Subcutaneous abdominal adipose tissue (tissue), 5 donors: ENCODE data around the gene FAM72A.
"Not testable (repeated sequence)": the region's sequence is repeated elsewhere in the genome, so short reads cannot be mapped to it uniquely, and the experiment has no call there.

ENCODE experiments used
- H3K27ac ChIP-seq: one replicate; pipeline ENCODE4 v1.7.0; 2013; ENCODE audit warnings: low read depth, mild to moderate bottlenecking, inconsistent platforms, low read length, moderate library complexity
- H3K27me3 ChIP-seq, 5 donors: one replicate each; pipeline ENCODE4 v1.7.0; 2013; ENCODE audit warnings: low read length in 5 of 5, inconsistent platforms in 1 of 5; ENCODE audit not compliant: control insufficient read depth in 5 of 5, insufficient read depth in 4 of 5
- H3K36me3 ChIP-seq, 5 donors: one replicate each; pipeline ENCODE4 v1.7.0; 2013; ENCODE audit warnings: low read length in 5 of 5; ENCODE audit not compliant: control insufficient read depth in 5 of 5, insufficient read depth in 5 of 5
- H3K4me1 ChIP-seq, 5 donors: one replicate each; pipeline ENCODE4 v1.7.0; 2013; ENCODE audit warnings: low read length in 5 of 5, mild to moderate bottlenecking in 3 of 5, moderate library complexity in 1 of 5; ENCODE audit not compliant: control insufficient read depth in 5 of 5, insufficient read depth in 5 of 5
- H3K4me3 ChIP-seq, 5 donors: one replicate each; pipeline ENCODE4 v1.7.0; 2013; ENCODE audit warnings: low read length in 5 of 5, low read depth in 1 of 5
- H3K9ac ChIP-seq, 5 donors: one replicate each; pipeline ENCODE4 v1.7.0; 2013; ENCODE audit warnings: low read length in 5 of 5, mild to moderate bottlenecking in 4 of 5, moderate library complexity in 3 of 5
- H3K9me3 ChIP-seq, 5 donors: one replicate each; pipeline ENCODE4 v1.7.0; 2013; ENCODE audit warnings: low read length in 5 of 5; ENCODE audit not compliant: control insufficient read depth in 5 of 5
- donor health status: healthy.
- donor health status: healthy.
- donor health status: healthy.
- donor health status: healthy.
- donor health status: healthy.

FAM72A gene

DNA sequence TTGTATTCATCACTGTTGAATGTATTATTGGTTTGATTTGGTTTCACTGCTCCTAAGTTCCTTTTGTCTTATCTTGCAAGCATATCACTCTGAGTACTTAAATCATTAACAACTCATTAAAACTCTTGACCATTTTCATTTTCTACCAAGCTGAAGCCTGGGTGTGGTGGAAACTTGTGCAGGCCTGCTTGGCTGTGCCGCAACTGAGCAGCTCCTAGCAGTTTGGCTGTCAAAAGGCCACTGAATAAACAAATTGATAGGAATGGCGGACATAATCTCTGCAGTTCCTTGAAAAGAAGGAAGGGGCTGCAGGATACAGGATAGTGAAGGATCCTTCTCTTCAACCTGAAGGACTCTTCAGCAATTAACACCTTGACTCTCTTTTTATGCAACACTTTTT is 26.6 kb upstream of the FAM72A start:
- H3K4me3 ChIP-seq, H3K27me3 ChIP-seq, H3K4me1 ChIP-seq, H3K9me3 ChIP-seq, H3K9ac ChIP-seq, H3K36me3 ChIP-seq, H3K27ac ChIP-seq: not testable (repeated sequence)

DNA sequence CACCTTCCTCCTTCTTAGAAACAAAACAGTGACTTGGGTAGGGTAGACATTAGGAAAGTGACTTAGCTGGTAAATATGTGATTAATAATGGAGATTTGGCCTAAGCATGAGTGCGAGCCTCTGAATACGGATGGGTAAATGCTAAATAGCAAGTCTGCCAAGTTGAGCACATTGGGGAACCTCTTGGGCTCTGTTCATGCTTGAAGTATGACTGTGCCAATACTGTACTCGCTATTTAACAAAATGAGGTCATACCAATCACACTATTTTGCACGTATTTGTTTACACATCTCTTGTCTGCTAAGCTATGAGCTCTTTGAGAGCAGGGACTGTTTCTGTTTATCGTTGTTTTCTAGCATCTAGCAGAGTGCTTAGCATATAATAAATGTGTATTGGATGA is 24.2 kb upstream of the FAM72A start:
- H3K27ac ChIP-seq, H3K4me1 ChIP-seq, H3K9ac ChIP-seq, H3K27me3 ChIP-seq, H3K4me3 ChIP-seq, H3K36me3 ChIP-seq, H3K9me3 ChIP-seq: not testable (repeated sequence)

DNA sequence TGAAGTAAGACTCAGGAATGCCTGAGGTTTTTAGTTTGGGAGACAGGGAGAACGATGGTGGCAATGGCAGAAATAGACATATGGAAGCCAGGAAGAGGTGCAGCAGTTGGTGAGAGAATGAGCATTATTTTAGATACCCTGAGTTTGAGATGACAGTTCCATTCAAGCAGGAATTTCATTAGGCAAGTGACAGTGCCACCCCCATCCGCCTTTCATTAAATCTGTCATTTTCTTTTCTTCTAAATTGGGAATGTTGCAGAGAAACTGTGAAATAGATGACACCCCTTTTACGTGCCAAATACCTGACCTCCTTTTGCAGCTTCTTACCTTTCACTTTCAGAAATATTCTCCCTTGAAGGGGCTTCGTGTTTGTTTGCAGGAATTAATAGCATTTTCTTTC is 22.7 kb upstream of the FAM72A start:
- not testable (repeated sequence) for H3K4me1 ChIP-seq, H3K9me3 ChIP-seq, H3K4me3 ChIP-seq, H3K27me3 ChIP-seq, H3K36me3 ChIP-seq, H3K27ac ChIP-seq, H3K9ac ChIP-seq

DNA sequence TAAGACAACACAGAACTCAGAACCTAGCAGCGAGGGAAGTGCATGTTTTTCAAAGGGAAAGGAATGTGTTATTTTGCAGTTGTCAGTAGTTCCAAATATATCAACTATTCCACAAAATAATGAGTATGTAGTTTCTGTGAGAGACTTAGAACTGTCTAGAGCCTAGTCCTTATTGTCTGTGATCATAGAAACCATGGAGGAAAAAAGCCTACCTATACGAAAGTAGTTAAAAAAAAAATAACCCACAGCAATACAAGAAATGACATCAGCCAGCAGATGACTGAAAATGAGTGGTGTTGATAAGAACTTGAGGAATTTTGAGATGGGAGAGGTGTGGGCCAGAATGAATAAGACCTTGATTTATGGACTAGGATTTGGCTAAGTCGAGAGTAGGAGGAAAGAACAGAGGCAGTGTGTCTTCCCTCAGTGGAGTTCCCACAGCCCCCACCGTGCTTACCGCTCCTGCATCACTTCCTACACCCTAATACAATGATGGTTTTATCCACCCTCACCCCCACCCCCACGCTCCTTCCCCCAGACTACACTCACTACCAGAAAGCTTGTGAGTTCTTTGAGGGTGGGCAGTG is 21.6 kb upstream of the FAM72A start:
- not testable (repeated sequence) for H3K4me3 ChIP-seq, H3K9ac ChIP-seq, H3K36me3 ChIP-seq, H3K4me1 ChIP-seq, H3K9me3 ChIP-seq, H3K27ac ChIP-seq, H3K27me3 ChIP-seq

DNA sequence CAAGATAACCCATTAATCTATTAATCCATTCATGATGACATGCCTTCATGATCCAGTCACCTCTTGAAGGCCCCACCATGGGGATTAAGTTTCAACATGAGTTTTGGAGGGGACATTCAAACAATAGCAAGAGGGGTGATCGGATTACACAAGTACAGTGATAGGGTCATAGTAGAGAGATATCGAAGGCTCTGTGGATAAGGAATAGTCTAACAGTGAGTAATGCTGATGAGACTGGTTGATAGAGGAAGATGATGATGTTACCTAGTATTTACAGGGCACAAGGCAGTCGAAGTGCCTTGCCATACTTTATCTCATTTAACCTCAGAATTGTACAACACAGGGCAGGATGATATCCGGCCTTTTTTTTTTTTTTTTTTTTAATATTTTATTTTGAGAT is 18.9 kb upstream of the FAM72A start:
- not testable (repeated sequence) for H3K4me1 ChIP-seq, H3K4me3 ChIP-seq, H3K9me3 ChIP-seq, H3K36me3 ChIP-seq, H3K27me3 ChIP-seq, H3K27ac ChIP-seq, H3K9ac ChIP-seq

DNA sequence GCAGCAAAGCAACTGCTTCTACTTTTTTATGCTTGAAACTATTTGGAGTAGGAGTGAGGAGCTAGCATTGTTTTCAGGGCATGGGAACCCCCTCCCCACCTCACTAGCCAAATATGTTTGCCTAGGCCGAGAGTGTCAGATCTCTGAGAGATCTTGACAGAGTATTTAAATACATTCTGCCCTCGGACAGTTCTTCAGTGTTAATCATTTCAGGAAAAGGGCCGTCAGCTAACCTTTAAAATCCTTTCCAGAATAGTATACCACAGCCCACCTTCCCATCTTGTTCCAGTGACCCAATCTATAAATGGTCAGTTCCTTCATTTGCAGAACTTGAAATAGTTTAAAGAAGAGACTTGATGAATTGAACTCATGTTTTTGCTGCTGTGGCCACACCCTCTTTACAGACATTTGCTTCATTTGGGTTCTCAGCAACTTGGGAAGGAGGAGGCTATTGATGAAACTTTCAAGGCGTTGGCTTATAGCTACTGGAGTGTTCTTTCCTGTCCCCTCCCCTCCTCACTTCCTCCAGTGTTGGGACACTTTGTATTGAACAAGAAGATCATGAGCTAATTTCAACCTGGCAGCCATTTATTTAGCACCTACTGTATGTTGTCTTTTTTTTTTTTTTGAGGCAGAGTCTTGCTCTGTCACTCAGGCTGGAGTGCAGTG is 17.8 kb upstream of the FAM72A start:
- H3K4me3 ChIP-seq, H3K36me3 ChIP-seq, H3K9me3 ChIP-seq, H3K27ac ChIP-seq, H3K27me3 ChIP-seq, H3K4me1 ChIP-seq, H3K9ac ChIP-seq: not testable (repeated sequence)

DNA sequence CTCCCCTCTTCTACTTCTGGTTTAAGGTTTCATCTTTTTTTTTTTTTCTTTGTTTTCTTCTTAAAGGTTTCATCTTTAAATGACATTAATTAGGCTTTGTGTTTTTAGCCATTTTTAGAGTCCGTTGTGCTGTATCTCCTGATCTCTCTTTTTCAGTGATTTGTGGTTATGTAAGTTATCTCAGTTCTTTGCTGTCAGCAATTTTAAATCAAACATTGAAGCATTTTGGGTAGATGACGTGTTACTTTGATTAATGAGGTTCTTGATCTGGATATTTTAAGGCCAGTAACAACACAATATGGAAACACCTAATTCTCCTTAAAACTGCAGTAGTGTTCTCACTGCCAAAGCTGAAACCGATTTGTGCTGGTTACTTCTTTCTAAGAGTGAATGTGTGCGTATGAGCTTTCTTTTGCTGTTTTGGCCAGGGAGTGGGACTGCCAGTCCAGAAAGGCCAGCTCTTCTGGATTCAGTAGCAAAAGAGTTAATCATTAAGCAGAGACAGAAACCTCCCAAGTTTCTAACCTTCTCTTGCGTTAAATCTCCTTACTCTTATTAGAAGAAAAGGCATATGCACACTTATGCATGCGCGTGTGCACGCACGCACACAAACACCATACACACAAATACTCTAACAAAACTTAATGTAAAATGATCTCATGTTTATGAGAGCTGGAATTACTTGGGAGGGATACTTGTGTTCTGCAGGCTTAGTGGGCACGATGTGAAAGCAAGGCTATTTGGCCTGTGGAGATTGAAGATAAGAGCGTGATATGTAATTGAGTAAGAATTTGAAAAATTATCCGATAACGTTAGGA is 17.1 kb upstream of the FAM72A start:
- not testable (repeated sequence) for H3K4me3 ChIP-seq, H3K4me1 ChIP-seq, H3K36me3 ChIP-seq, H3K27me3 ChIP-seq, H3K9me3 ChIP-seq, H3K9ac ChIP-seq, H3K27ac ChIP-seq

DNA sequence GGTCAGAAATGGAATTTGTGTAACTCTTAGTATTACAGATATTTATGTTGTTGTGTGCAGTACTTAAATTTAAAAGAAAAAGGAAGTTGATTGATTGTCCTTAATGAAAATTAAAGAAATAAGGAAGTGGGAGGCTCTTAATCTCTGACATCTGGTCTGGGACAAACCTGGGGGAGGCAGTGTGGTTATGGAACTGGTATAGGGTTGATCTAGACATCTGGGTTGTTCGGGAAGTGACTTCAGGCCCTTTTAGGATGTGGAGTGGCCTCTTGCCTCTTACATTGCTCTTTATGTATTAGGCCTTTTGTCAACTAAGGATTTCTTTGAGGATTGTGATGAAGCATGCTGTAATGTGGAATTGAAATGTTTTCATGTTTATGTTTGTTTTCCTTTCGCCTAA is 16.1 kb upstream of the FAM72A start:
- not testable (repeated sequence) for H3K27ac ChIP-seq, H3K9ac ChIP-seq, H3K27me3 ChIP-seq

DNA sequence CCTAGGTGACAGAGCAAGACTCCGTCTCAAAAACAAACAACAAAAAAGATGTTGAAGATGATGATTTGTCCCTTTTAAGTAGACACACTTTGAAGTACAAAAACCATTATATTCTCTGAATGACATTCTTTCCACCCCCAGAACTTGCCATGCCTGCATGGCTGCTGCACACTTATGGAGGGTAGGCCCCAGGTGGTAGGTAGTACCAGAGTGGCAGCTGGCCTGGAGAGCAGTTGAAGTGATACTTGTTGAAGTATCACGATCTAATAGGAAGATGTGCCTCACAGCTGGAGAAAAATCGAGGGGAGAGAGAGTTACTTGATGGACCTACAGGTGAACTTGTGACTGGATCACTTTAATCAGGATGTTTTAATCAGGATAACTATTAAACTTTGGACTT is 15.6 kb upstream of the FAM72A start:
- not testable (repeated sequence) for H3K36me3 ChIP-seq, H3K9me3 ChIP-seq, H3K27me3 ChIP-seq, H3K4me1 ChIP-seq, H3K27ac ChIP-seq, H3K4me3 ChIP-seq, H3K9ac ChIP-seq

More for the DNA sequence above, 16.1 kb upstream of the FAM72A start:
- not testable (repeated sequence) for H3K36me3 ChIP-seq, H3K4me1 ChIP-seq, H3K9me3 ChIP-seq, H3K4me3 ChIP-seq

DNA sequence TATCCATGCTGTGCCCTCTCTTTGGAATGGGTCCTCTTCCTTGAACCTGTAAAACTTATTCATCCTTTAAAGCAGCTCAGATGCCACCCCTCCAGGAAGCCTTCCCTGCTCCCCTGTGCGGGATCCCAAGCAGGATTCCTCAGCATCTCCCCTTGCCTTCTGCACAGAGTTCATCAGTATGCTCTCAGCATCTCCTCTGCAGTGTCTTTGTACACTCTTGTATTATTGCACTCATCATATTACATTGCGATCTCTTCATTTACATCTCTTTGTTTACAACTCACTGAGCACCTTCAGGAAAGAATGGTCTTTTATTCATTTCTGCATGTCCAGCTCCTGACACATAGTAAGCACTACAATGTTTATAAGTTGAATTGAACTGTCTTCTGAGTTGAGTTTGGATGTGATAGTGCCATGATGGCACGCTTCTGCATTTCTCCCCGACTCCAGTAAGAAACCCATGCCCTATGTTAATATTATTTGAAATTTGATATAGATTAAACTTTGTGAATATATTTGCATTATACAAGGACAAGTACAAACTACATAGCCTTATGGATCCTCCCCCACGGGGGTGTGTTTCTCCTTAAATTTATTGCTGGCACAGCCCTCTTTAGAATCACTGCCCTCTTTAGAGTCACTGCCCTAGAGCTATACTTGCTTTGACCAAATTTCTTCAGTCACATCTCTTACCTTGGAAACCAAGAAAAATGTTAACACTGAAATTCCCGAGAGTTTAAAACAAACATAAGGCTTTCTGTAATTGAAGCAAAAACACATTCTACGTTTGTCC is 13.2 kb upstream of the FAM72A start:
- H3K4me1 ChIP-seq, H3K4me3 ChIP-seq: not testable (repeated sequence)

More for the DNA sequence above, 13.2 kb upstream of the FAM72A start:
- not testable (repeated sequence) for H3K27ac ChIP-seq, H3K9me3 ChIP-seq, H3K9ac ChIP-seq, H3K27me3 ChIP-seq, H3K36me3 ChIP-seq
